NCI-H2227 (cell line): ENCODE results near the gene WDCP.
"Not testable (repeated sequence)": the region's sequence is repeated elsewhere in the genome, so short reads cannot be mapped to it uniquely, and the experiment has no call there.

Experiments used
- DNase-seq: peaks from one replicate; lab custom pipeline; 2025; ENCODE audit not compliant: unreplicated experiment; lab: John Stamatoyannopoulos, UW

WDCP gene

DNA sequence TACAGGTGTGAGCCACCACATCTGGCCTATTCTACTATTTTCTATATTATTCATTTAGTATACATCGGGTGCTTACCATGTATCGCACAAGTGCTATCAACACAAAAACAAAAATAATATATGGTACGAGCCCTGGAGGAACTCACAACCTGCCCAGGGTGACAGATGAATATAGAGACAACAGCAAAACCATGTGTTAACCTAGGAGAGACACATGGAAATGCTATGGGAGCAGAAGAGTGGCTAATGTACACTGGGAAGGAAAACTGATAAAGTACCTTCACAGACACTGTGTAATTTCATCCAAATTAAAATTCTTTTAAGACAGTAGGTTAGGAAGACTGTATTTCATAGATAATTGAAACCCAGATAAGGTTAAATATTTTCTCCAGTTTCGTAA is 25.1 kb upstream of the WDCP start:
- no peak for DNase-seq

DNA sequence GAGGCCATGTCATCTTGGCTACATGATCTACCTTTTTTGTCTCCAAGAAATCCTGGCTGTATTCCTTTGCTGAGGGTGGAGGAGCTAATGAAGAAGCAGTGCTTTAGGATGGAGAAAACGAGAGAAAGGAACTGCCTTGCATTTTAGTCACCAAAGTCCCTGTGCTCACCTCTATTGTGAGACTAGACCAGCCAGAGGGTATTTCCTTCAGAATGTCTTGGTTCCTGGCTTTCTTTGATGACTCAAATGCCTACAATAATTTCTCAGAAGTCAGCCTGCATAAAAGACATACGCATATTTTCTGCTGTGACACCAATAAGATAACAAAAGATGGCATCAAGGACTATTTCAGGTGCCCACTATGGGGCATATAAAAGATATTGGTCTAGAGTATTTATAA is 18.1 kb upstream of the WDCP start:
- DNase-seq = no peak

DNA sequence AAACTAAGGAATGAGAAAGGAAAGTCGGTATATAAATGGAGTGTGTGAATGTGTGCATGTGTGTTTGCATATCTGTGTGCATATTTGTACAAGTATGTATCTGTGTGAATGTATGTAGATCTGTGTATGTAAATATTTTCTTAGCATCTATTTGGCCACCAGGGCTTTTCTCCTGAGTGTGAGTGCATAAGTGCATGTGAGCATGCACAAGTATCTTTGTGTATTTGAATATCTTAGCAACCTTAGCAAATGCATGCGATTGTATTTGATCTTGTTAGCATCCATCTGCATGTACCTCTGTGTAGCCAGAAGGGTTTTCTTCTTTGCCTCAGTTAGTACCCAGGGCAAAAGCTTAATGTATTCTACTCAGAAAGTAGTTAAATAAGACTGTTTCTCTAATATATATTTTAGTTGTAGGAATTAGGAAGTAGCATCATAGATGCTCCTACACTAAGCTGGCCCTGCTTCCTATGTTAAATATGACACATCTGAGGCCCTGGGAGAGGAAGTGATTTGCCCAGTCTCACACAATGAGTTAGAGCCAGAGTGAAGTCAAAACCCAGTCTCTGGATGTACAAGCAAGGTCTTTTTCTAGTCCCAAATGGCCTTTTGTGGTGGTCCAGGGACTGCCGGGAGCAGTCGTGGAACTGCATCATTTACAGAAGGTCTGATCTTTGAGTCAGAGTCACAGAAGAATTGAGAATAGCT is 11.5 kb upstream of the WDCP start:
- DNase-seq = no peak

DNA sequence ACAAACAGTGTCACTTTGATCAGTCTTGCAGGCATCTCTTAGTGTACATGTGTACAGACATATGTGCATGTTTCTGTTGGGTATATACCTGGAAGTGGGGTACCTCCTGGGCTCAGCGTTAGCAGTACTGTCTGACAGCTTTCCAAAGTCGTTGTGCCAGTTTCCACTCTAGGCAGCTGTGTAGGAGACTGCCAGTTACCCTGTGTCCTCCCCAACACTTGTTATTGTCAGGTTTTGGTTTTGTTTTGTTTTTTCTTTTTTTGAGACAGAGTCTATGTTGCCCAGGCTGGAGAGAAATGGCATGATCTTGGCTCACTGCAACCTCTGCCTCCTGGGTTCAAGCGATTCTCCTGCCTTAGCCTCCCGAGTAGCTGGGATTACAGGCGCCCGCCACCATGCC is 8.6 kb upstream of the WDCP start:
- no peak for DNase-seq

DNA sequence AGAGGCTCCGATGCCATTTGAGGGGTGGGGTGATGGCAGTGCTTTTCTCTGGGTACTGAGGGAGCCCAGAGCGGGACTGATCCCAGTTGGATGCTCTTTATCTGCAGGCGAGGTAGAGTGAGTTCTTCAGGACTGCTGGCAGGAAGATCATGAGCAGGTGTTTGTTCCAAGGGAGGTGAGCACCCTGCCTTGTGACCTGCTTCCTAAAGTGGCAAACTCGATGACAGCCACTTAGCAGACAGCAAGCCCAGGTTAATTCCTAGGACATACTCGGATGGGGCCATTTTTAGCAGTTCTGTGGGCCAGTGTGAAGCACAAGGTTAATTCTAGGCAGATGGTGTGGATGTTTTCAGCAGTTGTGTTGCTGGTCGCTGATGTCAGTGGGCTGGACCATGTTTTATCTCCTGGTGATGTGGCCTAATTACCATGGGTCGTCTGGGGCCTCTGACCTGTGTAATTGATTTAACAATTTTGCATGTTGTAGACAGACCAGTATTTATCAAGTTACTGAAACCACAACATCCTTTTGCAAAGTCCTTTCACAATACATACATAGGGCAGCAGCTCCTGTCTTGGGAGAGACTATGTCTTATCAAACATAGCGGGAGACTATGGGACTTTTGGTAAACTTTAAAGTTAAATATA is 7.3 kb upstream of the WDCP start:
- no peak for DNase-seq

DNA sequence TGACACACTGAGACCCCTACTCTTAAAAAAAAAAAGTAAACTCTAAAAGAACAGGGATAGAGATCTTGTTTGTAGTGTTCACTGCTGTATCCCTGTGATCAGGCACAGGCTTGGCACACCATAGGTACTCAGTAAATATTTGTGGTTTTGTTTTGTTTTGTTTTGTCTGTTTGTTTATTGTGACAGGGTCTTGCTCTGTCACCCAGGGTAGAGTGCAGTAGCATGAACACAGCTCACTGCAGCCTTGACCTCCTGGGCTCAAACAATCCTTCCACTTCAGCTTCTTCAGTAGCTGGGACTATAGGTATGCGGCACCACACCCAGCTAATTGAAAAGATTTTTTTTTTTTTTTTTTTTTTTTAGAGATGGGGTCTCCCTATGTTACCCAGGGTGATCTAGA is 5.8 kb upstream of the WDCP start:
- DNase-seq = no peak

DNA sequence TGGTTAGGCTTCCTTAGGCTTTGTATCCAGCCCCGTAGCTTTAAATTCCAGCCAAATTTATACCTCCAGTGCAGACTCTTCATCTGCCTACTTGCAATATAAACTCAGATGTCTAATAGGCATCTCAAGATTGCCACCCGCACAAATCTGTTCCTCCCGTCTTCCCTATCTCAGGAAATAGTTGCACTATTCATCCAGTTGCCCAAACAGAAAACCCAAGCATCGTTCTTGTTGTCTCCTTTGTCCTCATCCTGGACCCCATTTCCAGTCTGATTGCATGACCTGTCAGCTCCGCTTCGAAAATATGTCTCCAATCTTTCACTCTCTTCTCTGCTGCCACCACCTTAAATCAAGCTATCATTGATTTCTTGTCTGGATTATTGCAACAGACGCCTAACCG is 4.6 kb upstream of the WDCP start:
- no peak for DNase-seq

DNA sequence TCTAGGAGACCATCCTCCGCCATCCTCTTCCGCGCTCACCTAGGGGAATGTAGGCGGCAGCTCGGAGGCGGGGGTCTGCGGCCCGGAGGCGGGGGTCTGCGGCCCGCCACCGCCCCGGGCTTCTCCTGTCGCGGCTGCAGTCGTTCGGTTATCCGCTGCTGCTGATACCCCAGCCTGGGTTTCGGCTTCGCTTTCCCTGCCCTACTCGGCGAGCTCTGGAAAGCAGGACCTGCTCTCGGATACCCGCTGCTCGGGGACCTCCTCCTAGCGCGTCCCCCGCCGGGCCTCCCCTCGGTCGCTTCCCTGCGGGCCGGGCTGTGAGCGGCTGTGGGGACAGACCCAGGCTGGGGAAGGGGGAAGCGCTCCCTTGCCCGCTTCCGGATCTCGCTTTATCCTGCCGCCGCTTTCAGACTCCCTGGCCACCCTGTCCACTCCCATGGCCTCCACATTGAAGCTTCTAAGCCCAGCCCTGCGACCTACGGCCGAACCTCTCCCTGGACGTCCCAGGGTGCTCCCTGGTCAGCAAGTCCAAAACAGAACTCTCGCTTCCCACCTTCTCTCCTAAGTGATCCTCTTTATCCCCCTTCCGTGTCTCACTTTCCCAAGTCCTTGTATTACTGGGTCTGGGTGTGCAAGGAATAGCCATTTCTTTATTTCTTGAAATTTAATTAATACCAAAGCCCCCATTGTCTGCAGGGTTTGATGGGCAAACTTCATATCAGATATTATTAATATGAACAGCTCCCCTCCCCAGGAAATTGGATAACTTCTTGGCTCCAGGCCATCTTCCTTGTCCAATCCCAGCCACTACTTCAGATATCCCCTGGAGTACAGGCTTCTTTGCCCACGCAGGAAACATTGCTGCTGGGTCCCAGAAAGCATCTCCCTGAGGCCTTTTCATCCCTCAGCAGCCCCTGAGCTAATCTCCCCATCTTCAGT is 3.1 kb upstream of the WDCP start:
- DNase-seq = peak; percentile 54

DNA sequence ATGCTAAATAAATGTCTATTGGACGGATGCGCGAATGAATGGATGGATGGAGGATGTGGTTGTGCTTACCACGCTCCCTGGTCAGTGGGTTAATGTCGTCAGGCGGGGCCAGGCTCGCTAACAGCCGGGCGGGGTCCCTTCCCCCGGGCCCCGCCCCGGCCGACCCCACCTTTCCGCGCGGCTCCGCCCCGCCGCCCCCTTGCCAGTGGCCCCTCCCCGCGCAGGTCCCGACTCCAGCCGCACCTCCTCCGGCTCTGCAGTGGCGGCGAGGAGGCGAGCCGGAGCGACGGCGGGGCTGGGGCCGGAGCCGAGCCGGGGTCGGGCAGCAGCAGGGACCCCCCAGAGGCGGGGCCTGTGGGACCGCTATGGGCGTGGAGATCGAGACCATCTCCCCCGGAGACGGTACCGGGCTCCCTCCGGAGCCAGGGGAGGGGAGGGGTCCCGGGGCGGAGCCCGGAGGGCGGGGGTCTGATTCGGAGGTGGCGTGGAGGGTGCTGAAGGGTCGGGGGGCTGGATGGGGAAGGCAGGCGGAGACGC is 2.4 kb upstream of the WDCP start, which contains the start of gene FKBP1B:
Gene FKBP1B, plus strand, starts transcription at position 257 of the 537 bp plus-strand sequence. Its CDS starts 109 bp downstream, at position 366.
- DNase-seq = peak; percentile 93

DNA sequence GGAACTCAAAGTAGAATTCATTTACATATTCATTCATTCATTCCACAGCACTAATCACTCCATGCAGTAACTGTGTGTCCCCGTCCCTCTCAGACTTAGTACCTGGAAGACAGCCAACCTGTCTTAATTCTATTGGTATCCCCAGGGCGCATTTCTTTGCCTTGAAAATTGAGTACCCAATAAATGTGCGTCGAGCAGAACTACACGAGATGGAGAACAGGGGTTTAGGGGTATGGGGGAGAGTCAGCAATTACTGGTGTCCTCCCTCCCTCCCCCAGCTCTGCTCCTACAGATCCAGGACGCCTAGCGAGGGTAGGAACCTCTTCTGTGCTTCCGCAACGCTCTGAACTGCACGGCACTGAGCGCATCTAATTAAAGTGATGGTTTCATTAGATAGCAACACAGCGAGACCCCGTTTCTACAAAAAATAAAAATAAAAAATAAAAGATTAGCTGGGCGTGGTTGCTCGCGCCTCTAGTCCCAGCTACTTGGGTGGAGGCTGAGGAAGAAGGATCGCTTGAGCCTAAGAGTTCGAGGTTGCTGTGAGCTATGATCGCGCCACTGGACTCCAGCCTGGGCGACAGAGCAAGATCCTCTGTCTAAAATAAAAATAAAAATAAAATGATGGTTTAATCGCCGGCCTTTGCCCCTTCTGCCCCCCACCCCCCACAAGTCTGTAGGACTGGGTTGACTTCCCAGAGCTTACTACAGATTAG is 1.7 kb upstream of the WDCP start:
- peak; percentile 55 for DNase-seq

DNA sequence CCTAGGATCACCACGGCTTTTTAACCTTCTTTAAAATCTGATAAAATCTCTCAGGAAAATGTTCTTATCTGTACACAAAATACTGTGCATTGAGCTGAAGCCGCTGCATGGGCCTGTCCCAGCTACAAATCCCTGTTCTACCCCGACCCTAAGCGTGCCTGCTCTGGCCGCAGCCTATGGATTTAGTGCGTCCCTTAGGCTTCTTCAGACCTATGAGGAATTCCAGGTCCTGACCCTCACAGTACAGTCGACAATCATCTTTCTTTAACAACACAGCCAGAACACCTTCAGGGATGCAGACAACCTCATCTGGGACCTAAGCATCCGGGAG is 477 bp upstream of the WDCP start:
- peak; percentile 51 for DNase-seq

DNA sequence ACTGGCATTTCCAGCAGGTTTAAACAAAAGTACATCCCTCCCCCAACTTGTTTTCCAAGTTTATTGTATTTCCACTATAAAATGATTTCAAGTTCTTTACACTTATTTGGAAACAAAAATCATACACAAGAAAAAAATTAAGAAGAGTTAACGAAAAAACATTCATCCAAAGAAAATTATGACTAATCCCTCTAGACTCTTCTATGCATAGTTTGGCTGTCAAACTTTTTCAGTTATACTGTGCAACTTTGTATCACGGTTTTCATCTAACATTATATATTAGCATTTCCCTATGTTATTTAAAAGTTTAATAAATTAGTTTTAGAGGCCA is 627 bp downstream of the WDCP start:
- DNase-seq = no peak

DNA sequence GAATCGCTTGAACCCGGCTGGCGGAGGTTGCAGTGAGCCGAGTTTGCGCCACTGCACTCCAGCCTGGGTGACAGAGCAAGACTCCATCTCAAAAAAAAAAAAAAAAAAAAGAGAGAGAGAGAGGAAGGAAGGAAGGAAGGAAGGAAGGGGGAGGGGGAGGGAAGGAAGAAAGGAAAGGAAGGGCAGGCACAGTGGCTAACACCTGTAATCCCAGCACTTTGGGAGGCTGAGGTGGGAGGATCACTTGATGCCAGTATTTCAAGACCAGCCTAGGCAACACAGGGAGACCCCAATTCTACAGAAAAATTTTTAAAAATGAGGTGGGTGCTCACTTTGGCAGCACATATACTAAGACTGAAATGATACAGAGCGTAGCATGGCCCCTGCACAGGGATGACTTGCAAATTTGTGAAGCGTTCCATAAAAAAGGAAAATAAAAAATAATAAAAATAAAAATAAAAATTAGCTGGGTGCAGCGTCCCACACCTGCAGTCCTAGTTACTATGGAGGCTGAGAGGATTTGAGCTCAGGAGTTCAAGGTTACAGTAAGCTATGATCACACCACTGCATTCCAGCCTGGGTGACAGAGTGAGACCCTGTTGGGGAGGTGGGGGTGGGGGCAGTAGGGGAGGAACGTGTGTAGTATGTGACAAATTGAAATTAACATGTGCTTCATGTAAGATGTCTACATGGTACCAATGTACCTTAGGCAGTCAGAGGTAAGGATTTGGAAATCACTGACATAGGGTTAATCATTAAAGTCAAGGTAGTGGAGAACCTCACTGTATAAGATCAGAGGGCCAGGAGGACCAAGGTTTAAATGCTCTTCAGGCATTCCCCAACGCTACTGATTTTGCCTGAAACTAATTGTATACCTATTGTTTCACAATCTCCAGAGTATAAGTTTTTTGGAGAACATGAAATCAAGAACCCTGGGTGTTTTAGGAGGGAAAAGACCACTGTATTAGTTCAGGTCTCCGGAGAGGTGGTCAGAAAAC is 1.4 kb downstream of the WDCP start:
- DNase-seq = no peak

DNA sequence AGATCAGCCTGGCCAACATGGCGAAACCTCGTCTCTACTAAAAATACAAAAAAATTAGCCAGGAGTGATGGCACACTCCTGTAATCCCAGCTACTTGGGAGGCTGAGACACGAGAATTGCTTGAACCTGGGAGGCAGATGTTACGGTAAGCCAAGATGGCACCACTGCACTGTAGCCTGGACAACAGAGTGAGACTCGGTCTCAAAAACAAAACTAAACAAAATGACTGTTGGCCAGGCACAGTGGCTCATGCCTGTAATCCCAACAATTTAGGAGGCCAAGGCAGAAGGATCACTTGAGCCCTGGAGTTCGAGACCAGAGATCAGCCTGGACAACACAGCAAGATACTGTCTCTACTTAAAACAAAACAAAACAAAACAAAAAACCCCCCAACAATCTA is 4.1 kb downstream of the WDCP start:
- not testable (repeated sequence) for DNase-seq

DNA sequence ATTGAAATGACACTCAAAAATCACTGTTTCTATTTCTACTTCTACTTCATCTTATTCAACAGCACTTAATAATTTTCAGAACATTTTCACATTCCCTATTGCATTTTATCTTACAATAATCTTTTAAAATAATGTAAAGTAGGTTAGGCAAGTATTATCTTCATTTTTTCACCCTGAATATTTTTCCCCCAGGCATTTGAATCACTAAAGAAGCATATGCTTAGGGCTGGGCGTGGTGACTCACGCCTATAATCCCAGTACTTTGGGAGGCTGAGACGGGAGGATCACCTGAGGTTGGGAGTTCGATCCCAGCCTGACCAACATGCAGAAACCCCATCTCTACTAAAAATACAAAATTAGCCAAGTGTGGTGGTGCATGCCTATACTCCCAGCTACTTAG is 6.7 kb downstream of the WDCP start:
- no peak for DNase-seq

DNA sequence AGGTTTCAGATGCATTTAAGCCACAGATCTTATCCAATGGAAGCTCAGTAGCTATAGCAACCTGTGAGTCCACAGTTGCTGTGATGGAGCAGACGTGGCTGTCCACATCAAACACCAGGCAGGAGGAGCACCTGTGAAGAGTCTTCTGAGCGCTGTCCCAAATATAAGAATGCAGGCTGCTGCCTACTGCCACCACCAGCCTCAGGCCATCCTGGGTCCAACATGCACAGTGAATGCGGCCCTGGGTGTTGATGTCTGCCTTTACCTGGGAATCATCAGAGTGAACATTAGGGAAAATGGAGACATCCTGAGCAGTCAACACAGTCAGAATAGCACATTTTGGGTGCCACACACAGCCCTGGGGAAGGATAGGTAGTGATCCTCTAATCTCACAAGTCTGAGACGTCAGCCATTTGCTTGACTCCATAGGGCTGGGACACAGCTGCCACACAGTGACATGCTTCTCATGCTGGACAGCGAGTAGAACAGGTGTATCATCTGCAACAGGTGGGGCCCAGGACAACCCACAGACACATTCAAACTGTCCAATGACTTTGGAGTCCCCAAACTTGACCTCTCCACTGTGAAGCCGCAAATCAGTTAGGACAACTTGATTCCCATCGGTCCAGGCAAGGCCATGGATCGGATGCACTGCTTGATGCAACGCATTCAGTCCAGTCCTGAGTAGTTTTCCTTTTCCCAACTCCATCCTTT is 8.2 kb downstream of the WDCP start:
- no peak for DNase-seq

DNA sequence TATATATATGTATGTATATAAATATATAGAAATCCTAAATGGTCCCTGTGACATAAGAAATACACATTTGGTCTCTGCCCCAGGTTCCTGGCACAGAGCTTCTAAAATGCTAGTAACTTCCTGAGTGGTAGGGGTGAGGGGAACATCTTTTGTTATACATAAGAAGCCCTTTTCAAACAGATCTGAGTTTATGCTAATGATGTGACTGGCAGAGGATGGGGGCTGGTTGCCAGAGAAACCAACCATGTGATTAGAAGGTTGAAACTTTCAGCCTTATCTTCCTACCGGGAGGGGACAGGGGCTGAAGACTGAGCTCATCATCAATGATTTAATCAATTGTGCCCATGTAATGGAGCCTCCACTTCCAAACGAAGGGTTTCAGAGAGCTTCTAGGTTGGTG is 21.0 kb downstream of the WDCP start:
- no peak for DNase-seq

DNA sequence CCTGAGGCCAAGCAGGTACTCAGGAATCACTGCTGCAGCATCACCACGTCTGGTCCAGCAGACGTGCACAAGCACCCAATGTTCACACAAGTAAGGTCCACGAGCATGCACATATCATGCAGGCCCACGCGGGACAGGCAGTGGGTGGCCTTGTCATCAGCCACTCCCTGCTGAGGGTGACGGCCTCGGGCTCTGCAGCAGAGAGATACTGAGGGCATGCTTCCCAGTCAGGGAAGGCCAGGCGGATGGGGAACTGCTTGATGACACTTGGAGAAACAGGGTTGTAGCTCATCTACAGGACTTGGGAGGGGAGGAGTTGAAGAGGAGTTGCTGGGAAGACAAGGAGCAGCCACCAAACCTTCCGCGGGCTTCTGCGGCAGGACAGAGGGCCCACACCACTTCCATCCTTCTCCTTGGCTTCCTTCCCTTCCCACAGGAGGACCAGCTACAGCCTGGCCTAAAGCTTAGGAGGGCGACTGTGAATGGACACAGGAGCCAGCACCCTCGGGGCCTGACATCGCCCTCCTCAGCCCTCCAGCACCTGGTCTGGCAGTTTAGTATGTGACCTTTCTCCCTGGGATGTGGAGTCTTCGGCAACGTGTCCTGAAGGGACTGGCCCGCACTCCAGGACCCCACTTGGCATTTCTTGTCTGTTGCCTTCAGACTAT is 22.1 kb downstream of the WDCP start:
- DNase-seq = no peak

DNA sequence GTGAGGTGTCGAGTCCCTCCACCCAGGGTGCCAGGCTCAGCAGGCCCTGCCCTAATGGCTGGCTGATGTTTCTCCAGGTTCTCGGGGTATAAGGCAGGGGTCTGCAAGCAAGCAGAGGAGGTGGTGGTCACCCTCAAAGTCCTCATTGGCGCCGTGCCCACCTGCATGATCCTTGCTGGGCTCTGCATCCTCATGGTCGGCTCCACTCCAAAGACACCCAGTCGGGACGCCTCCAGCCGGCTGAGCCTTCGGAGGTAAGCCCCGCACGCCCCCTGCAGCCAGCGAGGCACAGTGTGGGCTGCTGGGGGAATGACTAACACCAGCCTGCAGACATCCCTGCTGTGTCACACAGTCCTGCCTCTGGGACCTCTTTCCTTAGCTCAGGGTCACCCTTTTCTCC is 23.2 kb downstream of the WDCP start:
- no peak for DNase-seq
